K562 (cell line): ENCODE results near the gene GPR52. TPM values are rescaled to one million over a fixed set of nuclear protein-coding genes. Genes with fewer than 3 reads are reported as not detected.

Experiments used
- ATAC-seq: fragments of 200-7000 bp; cut with Tn5 transposase; 3 replicates; pipeline ENCODE4 v1.9.1; 2020; ENCODE audit warnings: moderate library complexity
- BruUV-seq: library from RNA; stranded (reverse); fragments of 400-500 nt; replicated peaks from 2 replicates; lab custom pipeline; 2021; lab: Mats Ljungman, UMichigan
- CTCF ChIA-PET: fragments of 300-600 bp; formaldehyde crosslinking; extraction: SDS; loops from one replicate; lab custom pipeline; 2021; ENCODE audit warnings: low intra/inter-chr PET ratio; lab: Yijun Ruan, JAX
- POLR2A ChIA-PET: fragments of 300-600, 350-650 bp; sonication (Branson Sonifier 250); formaldehyde crosslinking; extraction: SDS; loops from one replicate; lab custom pipeline; 2021; ENCODE audit warnings: antibody characterized with exemption, inconsistent platforms; lab: Yijun Ruan, JAX
- DNase-seq, 4 experiments: peaks; one replicate each; pipeline versions ENCODE4 v3.0.0 to v3.0.0-alpha.2; 2011 to 2018; ENCODE audit warnings: low spot score in 3 of 4, mixed read lengths in 3 of 4; ENCODE audit errors: extremely low read depth in 1 of 4
- FAIRE-seq: peaks from 2 replicates; lab custom pipeline; 2011; peaks lifted over from hg19 to GRCh38; lab: Jason Lieb, UNC
- H2AFZ ChIP-seq: 2 replicates; pipeline ENCODE4 v1.6.0; 2011; ENCODE audit warnings: low read depth, low read length, control low read depth, inconsistent platforms
- H3K27ac ChIP-seq: fragments of 200-600 bp; 3 replicates; pipeline ENCODE4 v1.8.0; 2011; ENCODE audit warnings: low read depth, mild to moderate bottlenecking, control low read depth, inconsistent platforms, low read length, moderate library complexity, mixed read lengths; ENCODE audit errors: extremely low read depth
- H3K27me3 ChIP-seq, 2 experiments: fragments of 300-600 bp in 1 of 2; 2 replicates in 1 of 2; 3 replicates in 1 of 2; pipeline versions ENCODE4 v1.6.0 to v1.8.0; 2011; ENCODE audit warnings: inconsistent platforms in 2 of 2, low read length in 2 of 2, mild to moderate bottlenecking in 1 of 2, mixed read lengths in 1 of 2, moderate library complexity in 1 of 2; ENCODE audit not compliant: control insufficient read depth in 2 of 2, insufficient read depth in 2 of 2
- H3K36me3 ChIP-seq: fragments of 300-600 bp; 3 replicates; pipeline ENCODE4 v1.8.0; 2011; ENCODE audit warnings: mild to moderate bottlenecking, low read length, inconsistent platforms; ENCODE audit not compliant: control insufficient read depth, insufficient read depth
- H3K4me1 ChIP-seq, 2 experiments: fragments of 200-600 bp in 1 of 2; replicated peaks in 1 of 2; 2 replicates in 1 of 2; 3 replicates in 1 of 2; pipeline versions ENCODE4 v1.5.1 to v1.8.0; 2011; ENCODE audit warnings: inconsistent platforms in 2 of 2, low read length in 2 of 2, mild to moderate bottlenecking in 1 of 2, mixed read lengths in 1 of 2, moderate library complexity in 1 of 2; ENCODE audit not compliant: control insufficient read depth in 2 of 2, insufficient read depth in 2 of 2
- H3K4me2 ChIP-seq: 2 replicates; pipeline ENCODE4 v1.6.1; 2011; ENCODE audit warnings: low read length, control low read depth, inconsistent platforms, mixed read lengths; ENCODE audit not compliant: insufficient read depth
- H3K4me3 ChIP-seq: fragments of 200-600 bp; sonication (generic), shearing (Covaris generic); 2 replicates; pipeline ENCODE4 v1.5.1; 2016; ENCODE audit warnings: control low read depth, inconsistent platforms
- H3K79me2 ChIP-seq: fragments of 200-600 bp; 3 replicates; pipeline ENCODE4 v1.8.0; 2011; ENCODE audit warnings: low read length, inconsistent platforms; ENCODE audit not compliant: control insufficient read depth, insufficient read depth
- H3K9ac ChIP-seq, 2 experiments: 2 replicates each; pipeline versions ENCODE4 v1.6.0 to v1.6.1; 2011; ENCODE audit warnings: low read depth in 2 of 2, low read length in 2 of 2, control low read depth in 1 of 2, inconsistent platforms in 1 of 2, mild to moderate bottlenecking in 1 of 2, mixed read lengths in 1 of 2; ENCODE audit not compliant: insufficient read depth in 1 of 2
- H3K9me1 ChIP-seq: one replicate; pipeline ENCODE4 v1.6.0; 2011; ENCODE audit warnings: inconsistent platforms, mild to moderate bottlenecking, low read length, moderate library complexity; ENCODE audit not compliant: control insufficient read depth, insufficient read depth
- H3K9me3 ChIP-seq: replicated peaks from 2 replicates; pipeline ENCODE4 v1.5.1; 2011; ENCODE audit warnings: low read depth, low read length, inconsistent platforms; ENCODE audit not compliant: control insufficient read depth, insufficient read depth
- H4K20me1 ChIP-seq: replicated peaks from 2 replicates; pipeline ENCODE4 v1.6.1; 2011; ENCODE audit warnings: low read length, inconsistent platforms, mixed read lengths; ENCODE audit not compliant: control insufficient read depth, insufficient read depth
- CHD2 ChIP-seq: IDR thresholded peaks from 2 replicates; pipeline ENCODE4 v1.6.1; 2011; ENCODE audit warnings: low read depth, low read length
- CSDE1 ChIP-seq, 2 experiments: fragments of 450-650 bp; IDR thresholded peaks; 2 replicates each; pipeline ENCODE4 v1.6.1; 2016; ENCODE audit warnings: mild to moderate bottlenecking in 1 of 2
- CUX1 ChIP-seq: fragments of 200-800 bp; sonication (Bioruptor generic); IDR thresholded peaks from 2 replicates; pipeline ENCODE4 v1.6.1; 2016; ENCODE audit warnings: missing genetic modification characterization, missing compliant biosample characterization
- DLX4 ChIP-seq: fragments of 250-450 bp; sonication (Bioruptor Pico); IDR thresholded peaks from 2 replicates; pipeline ENCODE4 v1.6.1; 2021; ENCODE audit warnings: mild to moderate bottlenecking
- FOXK1 ChIP-seq: sonication (generic); formaldehyde crosslinking; IDR thresholded peaks from 2 replicates; pipeline ENCODE4 v1.8.0; 2022; ENCODE audit warnings: missing genetic modification reagents, mild to moderate bottlenecking, borderline replicate concordance
- FUS ChIP-seq: fragments of 200-400 bp; formaldehyde crosslinking; optimal IDR thresholded peaks from 2 replicates; pipeline ENCODE3; 2017; ENCODE audit warnings: low read depth, low read length
- MCM5 ChIP-seq: fragments of 450-650 bp; IDR thresholded peaks from 2 replicates; pipeline ENCODE4 v1.6.1; 2016; ENCODE audit warnings: low read depth
- MXD1 ChIP-seq: fragments of 250-450 bp; sonication (Bioruptor Pico); IDR thresholded peaks from 2 replicates; pipeline ENCODE4 v1.8.0; 2021; ENCODE audit warnings: borderline replicate concordance, mild to moderate bottlenecking, moderate library complexity; ENCODE audit not compliant: poor library complexity, severe bottlenecking
- NCOA2 ChIP-seq, 2 experiments: fragments of 450-650 bp; IDR thresholded peaks; 2 replicates each; pipeline ENCODE4 v1.6.1; 2018; ENCODE audit warnings: mild to moderate bottlenecking in 2 of 2, moderate library complexity in 1 of 2; ENCODE audit not compliant: partially characterized antibody in 2 of 2
- NFATC3 ChIP-seq: fragments of 450-650 bp; IDR thresholded peaks from 2 replicates; pipeline ENCODE4 v1.6.1; 2017; ENCODE audit warnings: mild to moderate bottlenecking
- NRF1 ChIP-seq, 2 experiments: fragments of 450-650 bp; IDR thresholded peaks in 1 of 2; conservative IDR thresholded peaks in 1 of 2; 2 replicates each; pipeline ENCODE4 v1.6.1; 2014; ENCODE audit warnings: mild to moderate bottlenecking in 2 of 2
- RBM34 ChIP-seq: fragments of 200-400 bp; formaldehyde crosslinking; IDR thresholded peaks from 2 replicates; pipeline ENCODE4 v1.6.1; 2018; ENCODE audit warnings: low read length, borderline replicate concordance; ENCODE audit not compliant: insufficient read depth
- TFAM ChIP-seq: fragments of 250-450 bp; sonication (Bioruptor Pico); conservative IDR thresholded peaks from 2 replicates; pipeline ENCODE4 v1.5.0; 2021; ENCODE audit warnings: mild to moderate bottlenecking, moderate library complexity
- XRCC3 ChIP-seq: fragments of 450-650 bp; IDR thresholded peaks from 2 replicates; pipeline ENCODE4 v1.6.1; 2017; ENCODE audit warnings: mild to moderate bottlenecking, moderate library complexity
- ZNF324 ChIP-seq: fragments of 250-450 bp; sonication (Bioruptor Pico); IDR thresholded peaks from 2 replicates; pipeline ENCODE4 v1.4.0; 2020; ENCODE audit warnings: mild to moderate bottlenecking
- ZNF354B ChIP-seq: fragments of 250-450 bp; sonication (Bioruptor Pico); IDR thresholded peaks from 2 replicates; pipeline ENCODE4 v1.4.0; 2020
- ZNF586 ChIP-seq: fragments of 450-650 bp; formaldehyde crosslinking; conservative IDR thresholded peaks from 2 replicates; pipeline ENCODE4 v1.4.0; 2020; ENCODE audit warnings: mild to moderate bottlenecking, moderate library complexity
- WGBS: fragments of 100-300 bp; shearing (Covaris generic); methylation state at CpG from one replicate; pipeline ENCODE4 v1.1.6; 2016; ENCODE audit warnings: low coverage, mixed read lengths; ENCODE audit not compliant: insufficient coverage; ENCODE audit errors: missing lambda C conversion rate; 5-methylcytosine and 5-hydroxymethylcytosine counted together
- in situ Hi-C: fragments of 300-500 bp; cut with MboI; formaldehyde crosslinking; loops from 4 replicates; pipeline ENCODE4 v1.15.0; 2018; ENCODE audit warnings: inconsistent platforms, mixed read lengths
- intact Hi-C: fragments of 100-400 bp; cut with micrococcal nuclease; formaldehyde crosslinking; loops from 2 replicates; pipeline ENCODE4 v1.14.2; 2022
- polyA plus RNA-seq, 8 experiments: library from polyadenylated mRNA; depleted of rRNA in 4 of 8; stranded (reverse) in 5 of 8; unstranded in 3 of 8; fragments of >200 nt; fragmentation: Nextera tagmentation in 2 of 8; fragmentation: Illumina TruSeq in 1 of 8; extraction: Ambion mirVana in 2 of 8; extraction: Trizol in 1 of 8; gene quantifications; 2 replicates each; pipeline versions ENCODE4 v1.2.1 to v1.2.3, GENCODE V29; 2011 to 2014; ENCODE audit warnings: inconsistent platforms in 1 of 8, missing spikeins in 1 of 8
- total RNA-seq, 7 experiments: library from RNA; depleted of rRNA in 6 of 7; stranded (reverse); fragments of >200 nt in 6 of 7; fragmentation: Illumina TruSeq in 2 of 7; extraction: Trizol in 2 of 7; gene quantifications; 2 replicates each; pipeline versions ENCODE4 v1.2.1 to v1.2.3, GENCODE V29; 2011 to 2021; ENCODE audit warnings: low replicate concordance in 1 of 7

Gene GPR52
- total and polyA plus RNA-seq, 9 of the 15 experiments (the other 6 are each of a cell fraction or from before 2014, with no cell fraction given), result 0.12 to 4.9 (median 1.1) TPM; not detected in 3

- TF ChIP-seq NCOA2 (IDR thresholded peaks at IDR 0.05; ENCODE audit: partially characterized antibody in 2 of 2) (no peak), CSDE1 (IDR thresholded peaks at IDR 0.05) (no peak), CHD2 (no peak), TFAM (no peak)
- TF ChIP-seq, all 486 proteins: peak for 0
These were observed 1.2 kb downstream of the GPR52 start (continued) for GRCh38 chr1:174448974-174449373.

GRCh38 chr1:174451408-174451807 lies 3.6 kb downstream of the GPR52 start:
- Histone ChIP-seq H3K79me2 (no peaks in the 10 kb centered on the region), H3K9ac (no peak overlapping the region), H2AFZ (no peak overlapping the region), H3K36me3 (no peaks in the 10 kb centered on the region), H3K27ac (no peak overlapping the region), H3K4me1 (no peaks in the 10 kb centered on the region), H3K27me3 (no peaks in the 10 kb centered on the region), H4K20me1 (no peaks in the 10 kb centered on the region), H3K4me3 (no peak overlapping the region), H3K9me3 (no peaks in the 10 kb centered on the region), H3K9me1 (no peaks in the 10 kb centered on the region), H3K4me2 (no peak overlapping the region)
- CTCF ChIA-PET, result no interaction called here
- 66% methylated on average over 6 of the region's 6 CpGs for WGBS
- FAIRE-seq (no peak), DNase-seq (no peak), ATAC-seq (no peak)
- TF ChIP-seq NRF1 (conservative IDR thresholded peaks at IDR 0.05 in 1 of 2, IDR thresholded peaks at IDR 0.05 in 1 of 2), result no peak
- no peak for TF ChIP-seq DLX4 (CRISPR knock-in tag)
- no peak for TF ChIP-seq ZNF586 (CRISPR knock-in tag)
- no peak for TF ChIP-seq CUX1 (CRISPR knock-in tag)
- no peak for TF ChIP-seq XRCC3
- no peak for TF ChIP-seq FOXK1 (CRISPR knock-in tag)
- TF ChIP-seq ZNF324 (CRISPR knock-in tag), result no peak
- no peak for TF ChIP-seq NFATC3
- no peak for TF ChIP-seq MXD1 (CRISPR knock-in tag)
- no peak for TF ChIP-seq RBM34
- TF ChIP-seq ZNF354B (CRISPR knock-in tag), result no peak
- no peak for TF ChIP-seq FUS
- TF ChIP-seq MCM5, result no peak
- POLR2A ChIA-PET, result no interaction called here
- intact Hi-C loops (no loop called here), in situ Hi-C loops (no loop called here)
- BruUV-seq, result no TSS peak
